C1 segment of cervical spinal cord (tissue), 14 donors: ENCODE data around the gene DNER.
A peak's percentile ranks its signal among the peaks of the same experiment; 100 is the strongest.
"Not testable (repeated sequence)": the region's sequence is repeated elsewhere in the genome, so short reads cannot be mapped to it uniquely, and the experiment has no call there.

Source experiments
- DNase-seq, 14 donors: peaks; one replicate each; lab custom pipeline; 2025; lab: John Stamatoyannopoulos, UW

Gene DNER

GRCh38 chr2:229571243-229571642 lies 143.1 kb downstream of the DNER start:
- no peak for DNase-seq

GRCh38 chr2:229566370-229566769 lies 148.0 kb downstream of the DNER start:
- DNase-seq: no peak

GRCh38 chr2:229564300-229564907 lies 150.0 kb downstream of the DNER start:
- no peak for DNase-seq

- no peak for DNase-seq
Measured at GRCh38 chr2:229563388-229563787, 151.0 kb downstream of the DNER start.

GRCh38 chr2:229562472-229563127 lies 151.8 kb downstream of the DNER start:
- no peak for DNase-seq

- DNase-seq: no peak
Measured at GRCh38 chr2:229559986-229560385, 154.4 kb downstream of the DNER start.

GRCh38 chr2:229553091-229553490 lies 161.3 kb downstream of the DNER start:
- peak in 1 of 14 donors; percentile 25 for DNase-seq

- DNase-seq: no peak
Measured at GRCh38 chr2:229543176-229543873, 171.0 kb downstream of the DNER start.

GRCh38 chr2:229539628-229540027 lies 174.7 kb downstream of the DNER start:
- DNase-seq: no peak

- no peak for DNase-seq
Measured at GRCh38 chr2:229531594-229531993, 182.8 kb downstream of the DNER start.

GRCh38 chr2:229530434-229530833 lies 183.9 kb downstream of the DNER start:
- no peak for DNase-seq

GRCh38 chr2:229528846-229529245 lies 185.5 kb downstream of the DNER start:
- DNase-seq: no peak

GRCh38 chr2:229526951-229527350 lies 187.4 kb downstream of the DNER start:
- DNase-seq: no peak

- no peak for DNase-seq
Measured at GRCh38 chr2:229524799-229525198, 189.6 kb downstream of the DNER start.

GRCh38 chr2:229523663-229524062 lies 190.7 kb downstream of the DNER start:
- no peak for DNase-seq

GRCh38 chr2:229521576-229521975 lies 192.8 kb downstream of the DNER start:
- DNase-seq: no peak

- no peak for DNase-seq
Measured at GRCh38 chr2:229520691-229521096, 193.7 kb downstream of the DNER start.

GRCh38 chr2:229519655-229520430 lies 194.5 kb downstream of the DNER start:
- no peak for DNase-seq

GRCh38 chr2:229514273-229514895 lies 200.0 kb downstream of the DNER start:
- no peak for DNase-seq

- DNase-seq: no peak
Measured at GRCh38 chr2:229511524-229511923, 202.8 kb downstream of the DNER start.

- DNase-seq: not testable (repeated sequence)
Measured at GRCh38 chr2:229506699-229507098, 207.7 kb downstream of the DNER start.
